DND-41 (cell line): Measurements from ENCODE around the gene AUTS2.
A peak's percentile ranks its signal among the peaks of the same experiment; 100 is the strongest.

Experiments
- ATAC-seq: fragments of 200-7000 bp; cut with Tn5 transposase; 3 replicates; pipeline ENCODE4 v1.9.1; 2021; ENCODE audit warnings: low read depth; ENCODE audit not compliant: insufficient read depth
- DNase-seq: peaks from one replicate; pipeline ENCODE4 v3.0.0-alpha.2; 2020
- H2AFZ ChIP-seq: 2 replicates; pipeline ENCODE4 v1.6.0; 2012; ENCODE audit warnings: low read depth, low read length
- H3K27ac ChIP-seq: 2 replicates; pipeline ENCODE4 v1.5.1; 2012; ENCODE audit warnings: low read length, inconsistent platforms
- H3K27me3 ChIP-seq: fragments of 200-600 bp; sonication (generic); 2 replicates; pipeline ENCODE4 v1.6.0; 2012; ENCODE audit warnings: low read length, mild to moderate bottlenecking, inconsistent platforms; ENCODE audit not compliant: insufficient read depth, poor library complexity
- H3K36me3 ChIP-seq: 2 replicates; pipeline ENCODE4 v1.5.1; 2012; ENCODE audit warnings: low read length, inconsistent platforms; ENCODE audit not compliant: insufficient read depth
- H3K4me1 ChIP-seq: 2 replicates; pipeline ENCODE4 v1.5.1; 2012; ENCODE audit warnings: mild to moderate bottlenecking, low read length; ENCODE audit not compliant: insufficient read depth
- H3K4me2 ChIP-seq: 2 replicates; pipeline ENCODE4 v1.6.0; 2012; ENCODE audit warnings: mild to moderate bottlenecking, moderate library complexity, low read length, inconsistent platforms; ENCODE audit not compliant: insufficient read depth
- H3K4me3 ChIP-seq, 2 experiments: fragments of 200-600 bp in 1 of 2; shearing (Covaris generic) in 1 of 2; 2 replicates each; pipeline ENCODE4 v1.5.1; 2012 to 2016; ENCODE audit warnings: inconsistent platforms in 2 of 2, low read length in 2 of 2, mild to moderate bottlenecking in 2 of 2, low read depth in 1 of 2, moderate library complexity in 1 of 2
- H3K79me2 ChIP-seq: 2 replicates; pipeline ENCODE4 v1.6.0; 2012; ENCODE audit warnings: low read length, inconsistent platforms; ENCODE audit not compliant: insufficient read depth
- H3K9ac ChIP-seq: 2 replicates; pipeline ENCODE4 v1.6.0; 2012; ENCODE audit warnings: low read depth, mild to moderate bottlenecking, inconsistent platforms, low read length, moderate library complexity
- H3K9me3 ChIP-seq: 2 replicates; pipeline ENCODE4 v1.5.1; 2012; ENCODE audit warnings: low read length, moderate library complexity, mild to moderate bottlenecking, inconsistent platforms; ENCODE audit not compliant: insufficient read depth, severe bottlenecking
- H4K20me1 ChIP-seq: 2 replicates; pipeline ENCODE4 v1.6.0; 2012; ENCODE audit warnings: low read length; ENCODE audit not compliant: insufficient read depth
- CTCF ChIP-seq: IDR thresholded peaks from 2 replicates; pipeline ENCODE4 v1.5.1; 2012; ENCODE audit warnings: borderline replicate concordance, low read length, moderate library complexity, mild to moderate bottlenecking; ENCODE audit not compliant: poor library complexity, severe bottlenecking; ENCODE audit errors: extremely low read depth
- EZH2 ChIP-seq: IDR thresholded peaks from 3 replicates; pipeline ENCODE4 v1.6.1; 2012; ENCODE audit warnings: borderline replicate concordance, low read depth, mild to moderate bottlenecking, moderate library complexity, low read length, inconsistent platforms; ENCODE audit not compliant: severe bottlenecking

The AUTS2 gene

GRCh38 chr7:70797109-70797514 lies 1198.8 kb downstream of the AUTS2 start:
- no peaks in the 10 kb centered on the region for H3K4me1 ChIP-seq
- no peak for TF ChIP-seq CTCF
- no peak for TF ChIP-seq EZH2
- H4K20me1 ChIP-seq, result no peaks in the 10 kb centered on the region
- H3K36me3 ChIP-seq, result peaks cover 21% of the 10 kb centered on the region; the same call in 1 of the 2 replicates
- no peak overlapping the region for H3K4me2 ChIP-seq
- no peak overlapping the region for H2AFZ ChIP-seq
- no peaks in the 10 kb centered on the region for H3K79me2 ChIP-seq
- H3K9me3 ChIP-seq, result peaks cover 25% of the 10 kb centered on the region
- no peak overlapping the region for H3K9ac ChIP-seq
- H3K27me3 ChIP-seq, result no peaks in the 10 kb centered on the region
- DNase-seq, result no peak
- ATAC-seq, result peak; percentile 36; the same call in 2 of the 3 replicates
- H3K4me3 ChIP-seq, result no peak overlapping the region
- no peak overlapping the region for H3K27ac ChIP-seq

- Histone ChIP-seq H3K4me3 (no peak overlapping the region), H3K27ac (no peak overlapping the region), H2AFZ (no peak overlapping the region), H3K27me3 (no peaks in the 10 kb centered on the region), H3K9ac (no peak overlapping the region), H3K4me2 (no peak overlapping the region), H3K4me1 (no peaks in the 10 kb centered on the region), H3K9me3 (peaks cover 25% of the 10 kb centered on the region), H3K36me3 (0 out of 2 replicates have a peak, but pooled peaks cover 3% of the 10 kb centered on the region), H4K20me1 (no peaks in the 10 kb centered on the region), H3K79me2 (no peaks in the 10 kb centered on the region)
- ATAC-seq (no peak), DNase-seq (no peak)
- TF ChIP-seq EZH2 (no peak), CTCF (no peak)
Observed at GRCh38 chr7:70799841-70800405, 1201.6 kb downstream of the AUTS2 start.

- H3K4me1 ChIP-seq, result peaks cover 12% of the 10 kb centered on the region; the same call in 1 of the 2 replicates
- H2AFZ ChIP-seq, result no peak overlapping the region
- no peaks in the 10 kb centered on the region for H3K79me2 ChIP-seq
- H3K27me3 ChIP-seq, result no peaks in the 10 kb centered on the region
- no peak overlapping the region for H3K4me3 ChIP-seq
- no peak for TF ChIP-seq CTCF
- ATAC-seq (no peak), DNase-seq (no peak)
- H3K9me3 ChIP-seq, result peaks cover 11% of the 10 kb centered on the region
- H3K36me3 ChIP-seq, result no peaks in the 10 kb centered on the region
- no peak overlapping the region for H3K4me2 ChIP-seq
- H4K20me1 ChIP-seq, result no peaks in the 10 kb centered on the region
- no peak overlapping the region for H3K27ac ChIP-seq
- no peak overlapping the region for H3K9ac ChIP-seq
Observed at GRCh38 chr7:70805360-70805759, 1207.1 kb downstream of the AUTS2 start.
